Non-pigmented ciliary epithelial cell (primary cell): Measurements from ENCODE around the gene NDUFA5.
A peak's percentile ranks its signal among the peaks of the same experiment; 100 is the strongest.

Experiments
- DNase-seq: peaks from one replicate; pipeline ENCODE4 v3.0.0-alpha.2; 2010; ENCODE audit warnings: low read depth

The NDUFA5 gene

DNA sequence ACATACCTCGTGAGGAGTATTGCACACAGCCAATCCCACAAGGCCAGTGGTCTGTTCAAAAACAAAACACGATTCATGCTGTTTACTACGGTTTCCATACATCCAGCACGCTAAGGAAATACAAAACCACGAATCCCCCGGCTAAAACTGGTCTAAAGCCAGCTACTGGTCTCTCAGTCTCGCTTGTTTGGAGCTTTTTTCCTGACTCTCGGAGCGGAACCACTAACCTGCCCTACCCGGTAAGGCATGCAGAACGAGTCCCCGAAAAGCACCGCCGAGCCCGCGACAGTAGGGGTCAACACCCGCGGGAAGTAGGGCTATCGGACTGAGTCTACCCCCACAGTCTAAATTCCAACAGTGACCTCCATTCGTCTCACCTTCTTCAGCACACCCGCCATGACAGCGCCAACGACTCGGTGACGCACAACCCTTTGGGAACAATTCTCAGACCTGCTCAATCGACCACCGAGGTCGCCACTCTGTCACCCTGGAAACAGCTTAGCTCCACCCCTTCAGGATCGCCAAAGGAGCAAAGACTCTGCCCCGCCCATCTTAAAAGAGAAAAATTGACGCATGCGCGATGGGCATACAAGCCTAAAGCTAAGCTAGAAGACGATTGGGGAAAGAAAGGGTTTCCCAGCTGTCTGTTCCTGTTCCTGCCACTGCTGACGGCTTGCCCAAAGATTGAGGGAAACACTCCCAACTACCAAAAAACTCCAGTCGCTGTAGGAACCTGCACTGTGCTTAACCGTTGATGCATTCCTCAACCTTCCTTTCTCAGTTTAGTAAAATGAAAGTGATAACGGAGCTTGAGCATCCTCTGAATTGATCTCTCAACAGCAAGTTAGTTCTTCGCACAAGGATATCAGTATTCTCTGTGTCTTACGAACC, at the start of gene NDUFA5:
TSS of gene NDUFA5 (minus strand) at position 421 of the 891 bp plus-strand sequence. CDS start at position 398, 23 bp downstream.
- peak; percentile 98 for DNase-seq

DNA sequence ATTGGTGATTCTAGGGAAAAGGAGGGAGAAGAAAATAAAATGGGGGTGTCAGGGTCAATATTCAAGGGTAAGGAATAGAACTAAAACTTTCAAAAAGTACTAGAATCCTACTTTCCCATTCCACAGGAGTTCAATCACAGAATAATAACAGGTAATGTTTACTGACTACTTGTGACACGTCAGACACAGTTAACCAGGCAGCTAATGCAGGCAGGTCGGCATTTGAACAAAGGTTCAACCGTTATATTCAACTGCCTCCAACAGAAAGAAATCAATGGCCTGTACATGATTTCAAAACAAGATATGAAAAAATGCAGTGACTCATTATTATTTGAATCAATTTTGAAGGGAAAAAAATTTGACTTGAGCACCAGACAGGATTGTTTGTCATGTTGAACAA, 47.1 kb upstream of the NDUFA5 start:
- DNase-seq = no peak

DNA sequence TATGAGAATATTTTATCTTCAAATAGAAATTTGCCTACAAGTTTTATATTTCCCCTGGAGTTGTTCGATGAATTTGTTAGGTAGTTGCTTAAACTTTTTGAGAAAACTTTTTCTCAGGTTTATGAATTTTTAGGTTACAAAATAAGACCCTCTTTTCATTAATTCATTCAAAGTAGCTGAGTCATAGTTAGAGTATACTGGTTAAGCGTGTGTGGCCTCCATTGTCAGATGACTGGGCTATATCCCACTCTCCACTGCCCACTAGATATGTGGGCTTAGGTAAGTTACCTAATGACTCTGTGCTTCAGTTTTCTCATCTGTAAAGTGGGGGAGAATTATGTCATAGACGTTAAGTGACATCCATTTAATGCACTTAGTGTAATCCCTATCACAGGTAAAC, 45.0 kb upstream of the NDUFA5 start:
- DNase-seq = no peak

DNA sequence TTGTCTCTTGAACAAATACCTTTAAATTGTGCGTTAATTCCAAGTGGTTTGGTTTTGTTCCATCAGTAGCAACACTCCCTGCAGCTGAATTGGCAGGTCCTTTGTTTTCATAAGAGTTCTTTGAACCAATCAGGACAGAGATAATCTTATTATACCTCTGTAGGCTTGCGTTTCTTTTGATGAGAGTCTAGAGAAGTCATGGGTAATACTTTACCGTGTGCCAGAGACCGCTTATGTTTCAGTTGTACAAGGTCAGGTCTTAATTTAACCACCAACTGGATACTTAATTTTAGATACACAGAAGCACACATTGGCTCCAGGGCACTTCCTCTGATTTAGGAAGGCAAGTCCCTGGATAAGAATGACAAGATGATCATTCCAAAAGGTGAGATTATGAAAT, 43.9 kb upstream of the NDUFA5 start, which contains the start of gene ASB15:
TSS of gene ASB15 (plus strand) at position 292 of the 400 bp plus-strand sequence. CDS start 12,682 bp downstream, outside the sequence.
- DNase-seq = no peak

DNA sequence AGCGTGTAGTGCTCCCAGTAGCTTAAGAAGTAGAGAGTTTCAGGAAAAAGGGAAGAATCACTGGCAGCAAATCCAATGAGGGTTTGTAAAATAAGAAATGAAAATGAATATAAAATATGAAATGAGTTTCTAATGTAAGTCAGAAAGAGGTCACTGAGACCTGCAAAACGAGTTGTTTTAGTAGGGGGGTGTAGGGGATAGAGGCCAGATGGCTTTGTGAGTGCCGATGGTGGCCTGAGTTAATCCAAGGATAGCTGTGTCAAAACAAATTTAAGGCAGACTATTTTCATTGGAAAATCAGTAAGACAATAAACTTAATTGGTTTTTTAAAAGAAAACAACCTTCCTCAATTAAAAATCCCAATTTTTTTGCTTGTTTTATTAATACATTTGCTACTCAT, 43.3 kb upstream of the NDUFA5 start:
- DNase-seq = no peak

DNA sequence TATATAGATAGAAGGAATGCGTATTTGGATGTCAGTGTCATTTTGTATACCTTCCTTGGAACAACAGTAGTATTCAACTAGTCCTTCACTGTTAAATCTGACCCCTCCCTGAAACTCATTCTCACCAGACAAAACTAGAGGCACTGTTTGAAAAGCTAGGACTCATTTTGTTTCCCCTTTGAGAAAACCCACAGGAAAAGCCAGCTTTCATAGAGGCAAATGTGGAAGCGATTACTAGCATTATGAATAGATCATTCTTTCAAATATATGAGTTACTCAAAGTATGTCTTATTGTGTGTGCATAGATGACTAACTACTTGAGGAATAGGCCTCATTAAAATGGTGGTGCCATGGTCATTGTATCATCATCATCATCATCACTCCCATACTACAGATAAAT, 42.1 kb upstream of the NDUFA5 start:
- DNase-seq = no peak

DNA sequence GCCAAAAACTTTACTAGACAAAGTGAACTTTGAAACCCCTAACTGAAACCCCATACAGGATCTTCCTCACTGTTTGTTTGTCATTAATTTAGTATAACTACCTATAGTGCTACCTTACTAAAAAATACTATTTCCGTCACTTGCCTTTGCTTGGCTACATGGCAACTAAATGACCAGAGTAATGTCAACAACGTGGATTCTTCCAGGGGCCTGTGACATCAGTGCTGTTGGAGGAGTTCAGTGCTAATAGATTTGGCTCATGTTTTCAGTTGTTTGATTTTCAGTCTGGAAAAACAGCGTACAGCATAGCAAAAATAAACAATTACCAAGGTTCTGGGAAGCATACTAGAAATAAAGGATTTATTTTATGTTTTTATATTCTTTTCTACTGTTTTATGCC, 41.0 kb upstream of the NDUFA5 start:
- no peak for DNase-seq

DNA sequence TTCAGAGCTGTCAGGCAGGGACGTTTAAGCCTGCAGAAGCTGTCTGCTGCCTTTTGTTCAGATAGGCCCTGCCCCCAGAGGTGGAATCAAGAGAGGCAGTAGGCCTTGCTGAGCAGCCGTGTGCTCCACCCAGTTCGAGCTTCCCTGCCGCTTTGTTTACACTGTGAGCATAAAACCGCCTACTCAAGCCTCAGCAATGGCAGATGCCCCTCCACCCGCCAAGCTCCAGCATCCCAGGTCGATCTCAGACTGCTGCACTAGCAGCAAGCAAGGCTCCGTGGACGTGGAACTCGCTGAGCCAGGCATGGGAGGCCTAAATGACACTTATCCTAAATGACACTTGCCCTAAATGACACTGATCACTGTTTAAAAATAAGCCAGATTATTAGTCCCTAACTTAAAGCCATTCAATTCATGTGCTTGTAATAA, 37.2 kb upstream of the NDUFA5 start:
- DNase-seq = no peak

DNA sequence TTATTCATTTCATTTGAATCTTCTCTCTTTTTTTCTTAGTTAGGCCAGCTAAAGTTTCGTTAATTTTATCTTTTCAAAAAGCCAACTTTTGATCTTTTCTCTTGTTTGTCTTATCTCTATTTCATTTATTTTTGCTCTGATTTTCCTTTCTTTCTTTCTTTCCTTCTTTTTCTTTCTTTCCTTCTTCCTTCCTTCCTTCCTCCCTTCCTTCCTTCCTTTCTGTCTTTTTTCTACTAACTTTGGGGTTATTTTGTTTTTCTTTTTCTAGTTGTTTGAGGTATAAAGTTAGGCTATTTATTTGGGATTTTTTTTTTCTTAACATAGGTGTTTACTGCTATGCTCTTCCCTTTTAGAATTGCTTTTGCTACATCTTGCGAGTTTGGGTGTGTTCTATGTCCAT, 30.8 kb upstream of the NDUFA5 start:
- no peak for DNase-seq

DNA sequence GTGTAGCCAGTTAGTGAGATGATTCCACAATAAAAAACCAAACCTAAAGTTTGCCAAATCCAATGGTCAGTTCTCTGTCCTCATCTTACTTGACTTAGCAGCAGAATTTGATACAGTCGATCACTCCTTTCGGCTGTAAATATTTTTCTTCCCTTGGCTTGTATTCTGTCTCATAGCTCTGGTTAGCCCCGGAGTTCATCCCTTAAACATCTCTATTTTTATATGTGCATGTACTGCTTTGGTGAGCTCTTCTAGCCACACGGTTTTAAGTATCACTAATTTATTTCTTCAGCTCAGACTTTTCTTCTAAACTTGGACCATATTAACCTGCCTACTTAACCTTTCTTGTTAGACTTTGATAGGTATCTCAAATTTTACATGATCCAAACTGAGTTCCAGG, 26.2 kb upstream of the NDUFA5 start:
- DNase-seq = no peak

DNA sequence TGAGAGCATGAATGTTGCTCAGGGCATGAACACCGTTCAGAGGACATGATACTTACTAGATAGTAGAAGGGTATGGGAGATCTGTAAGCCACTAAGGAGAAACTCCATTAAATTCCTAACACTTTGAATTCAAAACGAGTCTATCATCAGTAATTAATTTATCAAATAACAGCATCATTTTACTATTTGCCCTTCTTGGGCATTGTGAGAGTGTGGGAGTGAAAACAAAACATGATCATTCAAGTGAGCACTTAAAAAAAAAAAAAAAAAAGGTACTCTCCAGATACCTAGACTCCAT, 23.5 kb upstream of the NDUFA5 start:
- no peak for DNase-seq

DNA sequence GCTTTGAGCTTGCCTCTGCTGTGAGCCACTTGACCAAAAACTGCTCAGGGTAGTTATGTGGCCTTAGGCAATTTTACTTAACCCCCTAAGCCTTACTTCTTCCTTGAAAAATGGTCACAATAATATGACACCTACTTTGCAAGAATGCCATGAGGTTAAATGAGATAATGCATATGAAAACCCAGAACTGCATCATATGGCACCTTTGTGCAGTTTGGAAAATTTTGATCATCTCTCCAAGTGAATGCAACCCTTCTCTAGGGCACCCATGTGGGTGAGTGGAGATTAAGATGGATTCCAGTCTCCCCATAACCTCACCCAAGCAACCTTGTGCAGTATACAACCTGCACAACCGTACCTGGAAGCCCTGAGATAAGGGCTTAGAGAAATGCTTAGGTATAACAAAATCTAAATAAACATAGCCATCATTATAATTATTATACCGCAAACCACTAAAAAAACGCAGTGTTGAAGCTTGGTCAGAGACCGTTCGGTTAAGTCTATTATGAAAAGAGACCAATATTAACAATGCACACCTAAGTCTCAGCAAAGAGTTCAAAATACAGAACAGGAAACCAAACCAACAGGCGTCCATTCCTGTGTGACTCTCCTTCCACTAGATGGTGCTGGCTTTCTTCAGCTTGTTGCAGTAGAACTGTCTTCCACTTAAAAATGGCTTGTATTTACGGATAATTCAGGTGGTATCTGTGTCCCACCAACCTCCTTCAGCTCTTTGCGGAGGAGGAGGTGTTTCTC, 23.0 kb upstream of the NDUFA5 start:
- no peak for DNase-seq

DNA sequence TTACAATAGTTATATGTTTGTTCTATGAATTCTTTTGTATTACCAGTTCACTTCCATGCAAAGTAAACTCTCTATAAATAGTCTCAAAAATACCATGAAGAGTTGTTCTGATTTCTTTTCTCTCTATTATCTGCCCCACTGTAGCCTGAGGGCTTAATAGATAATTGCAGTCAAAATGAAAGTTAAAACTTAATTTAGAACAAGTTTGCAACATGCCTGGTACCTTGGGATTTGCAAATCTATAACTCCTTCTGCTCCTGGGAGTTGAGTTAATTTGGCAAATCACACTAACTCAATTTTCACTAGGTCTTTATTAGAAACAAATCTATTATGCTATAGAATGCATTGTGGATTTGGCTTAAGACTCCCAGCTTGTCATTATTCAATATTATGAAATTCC, 21.8 kb upstream of the NDUFA5 start:
- no peak for DNase-seq

DNA sequence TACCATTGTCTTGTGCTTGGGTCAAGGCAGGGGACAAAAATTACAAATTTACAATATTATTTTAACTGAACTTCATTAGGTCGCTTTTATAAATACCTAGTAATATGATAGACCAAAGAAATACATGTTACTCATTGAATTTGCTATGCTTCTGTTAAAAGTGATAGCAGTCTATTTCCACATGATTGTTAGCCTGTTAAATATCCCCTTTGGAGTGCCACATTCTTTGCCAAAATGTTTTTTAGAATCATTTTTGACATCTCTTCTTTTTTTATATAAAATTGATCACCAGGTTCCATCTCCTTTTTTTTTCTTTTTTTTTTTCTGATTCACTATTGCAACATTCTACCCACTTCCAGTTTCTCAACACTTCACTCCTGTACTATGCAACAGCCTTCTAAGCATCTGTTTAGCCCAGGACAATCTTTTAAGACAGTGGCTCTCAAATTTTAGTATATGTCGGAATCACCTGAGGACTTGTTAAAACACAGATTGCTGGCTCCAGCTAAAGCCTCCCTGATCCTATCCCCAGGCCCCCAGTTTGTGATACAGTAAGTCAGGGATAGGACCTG, 16.4 kb upstream of the NDUFA5 start:
- no peak for DNase-seq

DNA sequence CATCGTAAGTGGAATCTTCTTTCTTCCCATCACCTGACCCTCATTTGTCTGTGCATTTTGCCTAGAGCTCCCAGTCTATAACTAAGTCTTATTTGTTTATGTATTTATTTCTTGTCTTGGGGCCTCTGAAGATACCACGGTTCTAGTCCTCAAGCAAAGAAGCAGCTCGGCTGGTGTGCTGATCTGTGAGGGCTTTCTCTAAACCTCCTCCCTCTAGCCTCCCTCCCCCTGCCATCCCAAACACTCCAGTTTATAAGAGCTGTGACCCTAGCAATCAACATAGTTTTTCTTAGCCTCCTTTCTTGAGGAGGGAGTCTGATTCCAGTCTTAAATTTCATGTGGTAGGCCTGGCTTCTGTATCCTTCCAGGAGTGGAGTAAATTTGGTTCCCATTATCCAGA, 15.7 kb upstream of the NDUFA5 start:
- DNase-seq = no peak

DNA sequence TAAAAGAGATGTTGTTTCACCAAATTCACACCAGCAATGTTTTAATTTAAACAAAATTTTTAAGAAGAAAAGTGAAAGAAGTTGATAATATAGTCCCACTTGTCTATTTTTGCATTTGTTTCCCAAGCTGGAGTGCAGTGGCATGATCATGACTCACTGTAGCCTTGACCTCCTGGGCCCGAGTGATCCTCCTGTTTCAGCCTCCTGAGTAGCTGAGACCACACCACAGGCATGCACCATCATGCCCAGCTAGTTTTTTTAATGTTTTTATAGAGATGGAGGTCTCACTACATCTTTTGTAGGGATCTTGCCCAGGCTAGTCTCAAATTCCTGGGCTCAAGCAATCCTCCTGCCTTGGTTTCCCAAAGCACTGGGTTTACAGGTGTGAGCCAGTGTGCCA, 14.1 kb upstream of the NDUFA5 start:
- DNase-seq = no peak

DNA sequence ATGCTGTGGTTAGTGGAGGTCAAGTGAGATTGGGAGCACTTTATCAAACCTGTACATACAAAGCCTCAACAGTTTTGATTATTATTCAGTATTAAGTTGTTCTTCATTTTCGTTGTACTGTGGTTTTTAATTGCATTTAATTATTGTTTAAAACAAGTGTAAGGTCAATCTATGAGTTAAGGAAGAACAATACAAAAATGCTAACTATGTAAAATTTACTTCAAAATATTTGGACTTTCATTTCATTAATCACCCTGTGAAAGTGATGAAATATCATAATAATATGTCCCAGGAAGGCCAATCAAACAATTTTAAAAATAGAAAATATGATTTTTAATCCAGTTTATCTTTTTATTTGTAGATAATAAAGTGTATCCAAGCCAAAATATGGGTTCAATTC, 13.6 kb upstream of the NDUFA5 start:
- DNase-seq = no peak

DNA sequence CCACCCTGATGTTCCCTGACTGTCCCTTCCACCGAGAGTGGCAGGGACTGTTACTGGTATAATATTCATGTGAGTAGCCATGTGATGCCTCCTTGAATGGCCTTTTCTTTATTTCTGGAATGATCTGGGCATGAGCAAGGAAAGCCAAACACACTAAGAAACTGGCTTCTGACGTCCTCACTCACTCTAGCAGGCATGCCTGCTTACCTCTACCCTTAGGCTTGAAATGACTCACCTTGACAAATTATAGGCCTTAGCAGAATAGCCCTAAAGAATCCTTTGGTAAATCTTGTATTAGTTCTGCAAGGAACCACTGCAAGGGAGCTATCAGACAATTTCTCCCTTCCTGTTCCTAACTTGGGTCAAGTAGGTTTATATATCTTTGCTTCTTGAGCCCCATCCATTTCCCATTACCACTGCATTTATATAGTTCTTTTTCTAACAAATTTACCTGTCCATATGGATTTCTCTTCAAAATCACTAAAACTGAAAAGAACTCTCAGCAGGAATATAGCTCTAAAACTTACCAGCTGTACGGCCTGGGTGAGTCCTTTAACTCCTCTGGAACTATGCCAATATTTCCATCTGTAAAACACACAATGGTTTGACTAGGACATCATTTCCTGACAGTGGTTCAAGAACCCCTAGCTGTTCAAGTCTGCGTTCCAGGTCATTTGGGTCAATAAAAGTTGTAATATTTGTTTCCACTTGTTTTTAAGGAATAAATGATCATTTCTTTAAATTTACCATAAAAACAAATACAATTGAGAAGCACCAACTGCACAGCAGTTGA, 13.0 kb upstream of the NDUFA5 start:
- DNase-seq = no peak

DNA sequence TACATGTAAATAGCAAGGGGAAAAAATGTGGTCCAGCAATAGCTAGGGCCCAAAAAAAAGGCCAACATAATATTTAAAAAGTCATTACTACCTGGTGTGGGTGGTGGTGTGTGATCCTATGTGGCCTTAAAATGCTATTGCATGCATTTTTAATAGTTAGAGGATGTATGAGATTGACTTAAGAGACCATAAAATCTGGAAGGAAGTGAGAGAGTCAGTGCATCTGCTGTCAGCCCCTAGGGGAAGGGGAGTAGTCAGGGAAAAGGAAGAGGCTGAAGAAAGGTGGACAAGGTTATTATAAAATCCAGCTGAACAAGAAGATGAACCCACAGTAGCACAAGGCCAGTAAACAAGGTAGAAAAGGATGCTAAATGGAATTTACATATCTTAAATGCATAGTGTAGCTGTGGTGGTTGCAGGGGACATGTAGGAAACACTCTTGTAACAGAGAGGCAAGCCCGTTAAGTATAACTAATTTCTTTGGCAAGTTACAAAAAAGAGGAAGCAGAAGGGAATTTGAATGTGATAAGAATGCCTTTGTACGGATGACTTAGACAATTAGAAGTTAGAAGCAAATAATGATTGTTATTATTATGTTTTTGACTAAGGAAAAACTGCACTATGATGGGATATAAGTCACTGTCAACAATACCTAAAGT, 11.9 kb upstream of the NDUFA5 start:
- no peak for DNase-seq

DNA sequence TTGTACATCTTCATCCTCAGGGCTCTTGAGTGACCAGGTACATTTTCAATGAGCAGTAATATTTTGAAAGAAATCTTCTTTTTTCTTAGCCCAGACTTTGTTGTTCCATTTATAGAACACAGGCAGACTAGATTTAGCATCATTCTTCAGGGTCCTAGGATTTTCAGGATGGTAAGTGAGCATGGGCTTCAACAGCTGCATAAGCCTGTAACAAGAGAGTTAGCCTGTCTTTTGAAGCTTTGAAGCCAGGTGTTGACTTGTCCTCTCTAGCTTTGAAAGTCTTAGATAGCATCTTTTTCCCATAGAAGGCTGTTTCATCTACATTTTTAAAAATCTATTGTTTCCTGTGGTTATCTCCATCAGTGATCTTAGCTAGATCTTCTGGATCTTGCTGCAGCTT, 4.5 kb upstream of the NDUFA5 start:
- DNase-seq = no peak

DNA sequence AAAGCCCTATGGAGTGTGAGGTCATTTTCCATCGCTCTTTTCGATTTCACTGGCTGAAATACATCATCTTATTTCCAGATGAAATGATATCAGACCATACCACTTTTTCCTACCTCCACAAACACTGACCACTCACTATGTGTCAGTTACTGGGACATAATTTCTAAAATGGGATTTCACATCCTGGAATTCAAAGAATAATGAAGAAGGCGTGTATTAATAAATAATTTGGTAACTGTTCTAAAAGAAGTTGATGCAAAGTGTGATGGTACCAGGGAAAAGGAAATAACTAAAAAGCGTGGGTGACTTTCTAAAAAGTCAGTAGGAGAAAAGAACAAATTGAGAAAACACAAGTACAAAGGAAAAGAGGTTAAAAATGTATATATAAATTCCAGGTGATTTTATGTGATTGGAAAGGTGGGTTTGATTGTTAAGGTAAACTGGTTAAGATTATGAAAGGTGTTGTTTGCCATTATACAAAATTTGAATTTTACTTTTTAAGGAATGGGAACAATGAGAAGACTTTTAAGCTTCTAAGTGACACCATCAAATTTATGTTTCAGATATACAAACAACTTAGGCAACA, 764 bp upstream of the NDUFA5 start:
- DNase-seq = no peak
